ENCODE data around the gene MAP2K7.

DNA sequence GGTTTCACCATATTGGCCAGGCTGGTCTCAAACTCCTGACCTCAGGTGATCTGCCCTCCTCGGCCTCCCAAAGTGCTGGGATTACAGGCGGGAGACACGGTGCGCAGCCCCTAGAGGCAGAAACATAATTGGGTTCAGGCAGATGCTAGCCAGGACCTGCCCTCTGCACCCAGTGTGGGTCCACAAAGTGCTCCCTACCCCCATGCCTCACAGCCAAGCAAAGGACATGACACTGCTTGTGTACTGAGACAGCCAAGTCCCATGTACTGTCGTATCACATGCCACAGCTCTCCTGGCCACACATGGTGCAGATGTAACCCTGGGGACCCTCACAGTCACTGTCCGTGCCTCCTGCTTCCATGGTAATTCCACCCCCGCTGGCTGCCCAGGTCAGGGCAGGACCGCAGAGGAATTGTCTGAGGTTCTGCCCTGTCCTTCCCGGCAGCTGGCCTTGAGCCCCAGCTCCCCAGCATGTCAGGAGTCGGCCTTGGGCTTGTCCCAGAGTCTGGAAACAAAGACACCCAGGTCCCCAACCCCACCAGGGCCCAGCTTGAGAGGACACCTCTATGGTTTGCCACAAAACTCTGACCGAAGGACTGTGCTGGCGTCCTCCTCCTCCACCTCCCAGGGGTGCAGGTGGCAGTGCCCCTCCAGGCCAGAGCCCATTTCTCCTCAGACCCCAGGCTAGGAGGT, 37.1 kb upstream of the MAP2K7 start:
- TF ChIP-seq, protein P1, sequence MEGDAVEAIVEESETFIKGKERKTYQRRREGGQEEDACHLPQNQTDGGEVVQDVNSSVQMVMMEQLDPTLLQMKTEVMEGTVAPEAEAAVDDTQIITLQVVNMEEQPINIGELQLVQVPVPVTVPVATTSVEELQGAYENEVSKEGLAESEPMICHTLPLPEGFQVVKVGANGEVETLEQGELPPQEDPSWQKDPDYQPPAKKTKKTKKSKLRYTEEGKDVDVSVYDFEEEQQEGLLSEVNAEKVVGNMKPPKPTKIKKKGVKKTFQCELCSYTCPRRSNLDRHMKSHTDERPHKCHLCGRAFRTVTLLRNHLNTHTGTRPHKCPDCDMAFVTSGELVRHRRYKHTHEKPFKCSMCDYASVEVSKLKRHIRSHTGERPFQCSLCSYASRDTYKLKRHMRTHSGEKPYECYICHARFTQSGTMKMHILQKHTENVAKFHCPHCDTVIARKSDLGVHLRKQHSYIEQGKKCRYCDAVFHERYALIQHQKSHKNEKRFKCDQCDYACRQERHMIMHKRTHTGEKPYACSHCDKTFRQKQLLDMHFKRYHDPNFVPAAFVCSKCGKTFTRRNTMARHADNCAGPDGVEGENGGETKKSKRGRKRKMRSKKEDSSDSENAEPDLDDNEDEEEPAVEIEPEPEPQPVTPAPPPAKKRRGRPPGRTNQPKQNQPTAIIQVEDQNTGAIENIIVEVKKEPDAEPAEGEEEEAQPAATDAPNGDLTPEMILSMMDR (IDR thresholded peaks at IDR 0.05): no peak
- TF ChIP-seq POLR2A (IDR thresholded peaks at IDR 0.05) (no peak), POLR2AphosphoS5 (IDR thresholded peaks at IDR 0.05) (no peak)

Measured in transverse colon (tissue), 4 donors.